NOMO-1 treated with DMSO at 0.1 percent for 48 hours (cell line): ENCODE measurements around the gene ANKRD44.
"Not testable (repeated sequence)": the region's sequence is repeated elsewhere in the genome, so short reads cannot be mapped to it uniquely, and the experiment has no call there.

Source experiments
- DNase-seq: peaks from one replicate; lab custom pipeline; 2025; ENCODE audit not compliant: unreplicated experiment; lab: John Stamatoyannopoulos, UW

Gene ANKRD44

DNA sequence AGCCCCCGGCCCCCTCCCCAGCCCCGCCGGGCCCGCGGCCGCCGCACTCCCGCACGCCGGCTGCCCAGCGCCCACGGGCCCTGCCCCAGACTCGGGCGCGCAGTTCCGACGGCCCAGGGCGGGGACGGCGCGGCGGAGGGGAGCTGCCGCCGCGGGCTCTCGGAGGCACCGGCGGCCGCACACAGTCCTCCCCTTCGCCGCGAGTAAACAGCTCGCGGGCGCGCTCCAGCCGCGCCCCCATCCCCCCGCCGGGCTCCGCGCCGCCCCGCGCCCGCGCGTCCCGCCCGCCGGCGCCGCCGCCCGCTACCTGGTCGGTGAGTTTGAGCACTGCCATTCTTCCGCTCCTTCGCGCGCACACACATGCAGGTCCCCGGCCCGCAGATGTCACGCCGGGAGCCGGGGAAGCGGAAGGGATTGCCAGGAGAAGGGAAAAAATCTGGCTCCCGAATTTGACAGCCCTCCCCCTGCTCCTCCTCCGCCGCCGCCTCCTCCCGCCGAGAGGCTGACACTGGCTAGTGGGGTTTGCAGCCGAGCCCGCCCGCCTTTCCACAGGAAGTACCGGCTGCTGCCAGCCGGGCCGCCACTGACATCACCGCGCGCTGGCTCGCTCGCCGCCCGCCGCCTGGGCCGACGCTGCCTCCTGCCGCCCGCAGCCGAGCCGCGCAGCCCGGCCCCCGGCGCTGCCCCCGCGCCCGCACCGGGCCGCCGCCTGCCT is at the start of gene ANKRD44:
TSS of gene ANKRD44 (minus strand) at position 510 of the 715 bp plus-strand sequence. CDS start at position 334, 176 bp downstream.
- peak; percentile 88 for DNase-seq

- DNase-seq = no peak
These were observed 49.3 kb upstream of the ANKRD44 start for GRCh38 chr2:197359859-197360258.

DNA sequence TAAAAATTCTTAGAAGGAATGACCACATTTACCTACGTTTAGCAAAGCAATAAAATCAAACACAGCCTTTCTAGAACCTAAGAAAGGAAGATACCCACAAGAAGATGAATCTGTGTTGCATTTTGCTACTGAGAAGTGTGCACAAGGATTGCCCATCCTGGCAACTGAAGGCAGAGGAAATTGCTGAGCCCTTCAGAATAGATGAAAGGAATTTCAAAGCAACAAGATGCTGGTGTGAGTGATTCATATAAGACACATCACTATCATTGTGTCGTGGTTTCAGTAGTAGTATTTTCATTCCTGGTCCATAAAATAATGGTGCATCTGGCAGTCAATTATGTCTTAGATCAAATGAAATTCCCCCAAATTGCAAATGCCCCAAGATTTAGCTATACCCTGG is 48.4 kb upstream of the ANKRD44 start:
- DNase-seq = no peak

DNA sequence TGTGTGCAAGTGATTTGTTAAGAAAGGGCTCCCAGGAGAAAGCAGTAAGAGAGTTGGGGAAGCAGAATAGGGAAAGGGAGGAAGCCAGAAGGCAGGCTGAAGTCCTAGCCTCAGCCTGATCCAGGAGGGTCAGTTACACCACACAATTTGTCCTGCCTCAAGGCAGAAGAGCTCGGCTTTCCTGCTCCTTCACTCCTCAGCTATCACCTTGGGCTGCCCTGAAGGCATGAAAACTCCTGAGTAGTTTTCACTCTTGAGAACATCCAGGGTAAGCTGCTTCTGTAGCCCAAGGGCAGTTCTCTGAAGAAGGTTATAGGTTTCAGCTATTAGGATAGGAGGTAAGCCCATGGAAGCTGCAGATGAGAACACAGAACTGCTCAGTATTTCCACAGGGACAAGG is 47.4 kb upstream of the ANKRD44 start:
- DNase-seq = no peak

GRCh38 chr2:197356136-197356535 is 45.6 kb upstream of the ANKRD44 start:
- DNase-seq = no peak

GRCh38 chr2:197354169-197354558 is 43.6 kb upstream of the ANKRD44 start:
- no peak for DNase-seq

- DNase-seq = no peak
These were observed 43.0 kb upstream of the ANKRD44 start for GRCh38 chr2:197353393-197354168.

GRCh38 chr2:197349699-197350098 is 39.1 kb upstream of the ANKRD44 start:
- no peak for DNase-seq

DNA sequence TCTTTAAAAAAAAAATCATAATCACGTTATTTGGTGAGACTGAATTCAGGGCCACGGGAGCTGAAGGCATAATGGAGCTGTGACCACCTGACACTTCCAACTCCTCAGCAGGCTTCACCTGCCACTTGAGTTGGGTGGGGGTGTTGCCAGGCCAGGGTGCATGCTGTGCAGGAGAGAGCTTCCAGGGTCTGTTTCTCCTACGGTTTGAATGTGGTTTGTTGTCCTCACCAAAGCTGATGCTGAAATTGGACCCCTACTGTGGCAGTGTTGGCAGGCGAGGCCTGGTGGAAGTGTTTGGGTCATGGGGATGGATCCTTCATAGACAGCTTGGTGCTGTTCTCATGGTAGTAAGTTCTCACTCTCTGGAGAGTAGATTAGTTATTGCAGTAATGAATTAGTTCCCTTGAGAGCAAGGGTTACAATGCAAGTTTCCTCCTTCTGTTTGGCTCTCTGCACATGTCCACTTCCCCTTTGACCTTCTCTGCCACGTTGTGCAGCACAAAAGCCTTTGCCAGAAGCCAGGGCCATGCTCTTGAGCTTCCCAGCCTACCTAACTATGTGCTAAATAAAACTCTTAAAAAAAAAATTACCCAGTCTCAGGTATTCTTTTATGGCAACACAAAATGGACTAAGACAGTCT is 38.3 kb upstream of the ANKRD44 start:
- DNase-seq = no peak

- DNase-seq = no peak
These were observed 35.3 kb upstream of the ANKRD44 start for GRCh38 chr2:197345846-197346370.

DNA sequence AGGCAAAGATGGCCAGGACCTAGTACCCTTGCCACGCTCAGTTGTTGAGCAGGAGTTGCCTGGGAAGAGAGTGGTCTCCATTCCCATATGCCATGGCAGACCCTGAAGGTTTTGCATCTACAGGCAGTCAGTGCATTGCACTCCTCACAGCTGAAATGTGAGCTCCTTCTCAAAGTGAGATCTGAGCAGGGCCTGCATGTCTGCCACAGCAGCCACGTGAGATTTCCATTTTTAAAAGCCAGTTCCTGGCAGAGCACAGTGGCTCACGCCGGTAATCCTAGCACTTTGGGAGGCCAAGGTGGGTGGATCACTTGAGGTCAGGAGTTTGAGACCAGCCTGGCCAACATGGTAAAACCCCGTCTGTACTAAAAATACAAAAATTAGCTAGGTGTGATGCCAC is 33.4 kb upstream of the ANKRD44 start:
- DNase-seq = not testable (repeated sequence)

GRCh38 chr2:197340591-197340990 is 30.0 kb upstream of the ANKRD44 start:
- no peak for DNase-seq

DNA sequence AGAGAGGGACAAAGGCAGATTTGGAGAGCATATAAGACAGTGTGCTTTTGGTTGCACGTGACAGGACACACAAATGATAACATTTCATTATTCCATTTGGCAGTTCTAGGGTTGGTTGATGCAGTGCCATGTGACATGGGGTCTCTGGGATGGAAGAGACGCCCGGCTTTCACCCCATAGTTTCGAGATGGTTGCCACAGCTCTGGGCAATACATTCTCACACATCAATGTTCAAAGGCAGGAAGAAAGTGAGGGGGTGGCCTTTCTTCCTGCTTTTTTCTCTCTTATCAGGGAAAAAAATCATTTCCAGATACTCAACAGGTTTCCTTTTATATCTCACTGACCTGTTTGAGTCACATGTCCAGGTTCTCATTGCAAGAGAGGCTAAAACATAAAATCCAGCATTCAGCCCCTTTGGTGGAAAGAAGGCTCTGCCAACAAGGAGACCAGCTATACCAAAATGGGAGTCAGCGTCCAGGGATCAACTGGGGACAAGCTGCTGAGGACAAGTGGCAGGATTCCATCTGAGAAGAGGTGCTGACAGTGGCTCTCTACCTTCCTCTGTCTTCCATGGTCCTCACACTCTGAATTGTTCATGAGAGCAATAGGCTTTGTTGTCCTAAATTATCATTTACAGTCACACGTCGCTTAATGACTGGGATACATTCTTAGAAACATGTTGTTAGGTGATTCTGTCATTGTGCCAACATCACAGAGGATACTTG is 29.1 kb upstream of the ANKRD44 start:
- no peak for DNase-seq

- no peak for DNase-seq
These were observed 28.4 kb upstream of the ANKRD44 start for GRCh38 chr2:197339016-197339415.

DNA sequence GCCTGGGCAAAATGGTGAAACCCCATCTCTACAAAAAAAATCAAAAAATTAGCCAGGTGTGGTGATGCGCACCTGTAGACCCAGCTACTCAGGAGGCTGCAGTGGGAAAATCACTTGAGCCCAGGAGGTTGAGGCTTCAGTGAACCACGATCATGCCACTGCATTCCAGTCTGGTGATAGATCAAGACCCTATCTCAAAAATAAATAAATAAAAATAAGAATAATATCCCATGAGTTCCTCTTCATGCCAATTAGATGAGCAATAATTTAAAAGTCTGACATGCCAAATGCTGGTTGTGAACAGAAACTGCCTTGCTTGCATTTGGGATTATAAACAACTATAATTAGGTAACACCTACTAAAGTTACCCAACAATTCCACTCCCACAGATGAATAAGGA is 22.1 kb upstream of the ANKRD44 start:
- no peak for DNase-seq

DNA sequence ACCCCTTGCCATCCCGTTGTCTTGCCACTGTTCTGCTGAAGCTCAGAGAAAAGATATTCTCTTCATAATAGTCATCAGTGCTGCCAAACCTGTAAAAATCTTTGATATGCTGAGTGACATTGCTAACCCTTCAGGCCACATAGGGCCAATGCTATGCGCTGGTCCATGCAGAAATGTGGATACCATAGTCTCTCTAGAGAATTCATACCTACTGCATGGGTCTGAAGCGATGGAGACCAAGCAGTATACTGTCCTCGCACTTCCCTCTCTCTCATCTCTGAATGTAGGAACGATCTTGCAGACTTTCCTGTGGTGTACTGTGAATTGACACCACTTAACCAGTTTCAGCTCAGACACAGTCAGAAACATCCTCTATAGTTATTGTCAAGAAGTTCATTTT is 17.9 kb upstream of the ANKRD44 start:
- no peak for DNase-seq

GRCh38 chr2:197327472-197328098 is 17.0 kb upstream of the ANKRD44 start:
- peak; percentile 13 for DNase-seq

- no peak for DNase-seq
These were observed 16.5 kb upstream of the ANKRD44 start for GRCh38 chr2:197327073-197327471.

- no peak for DNase-seq
These were observed 14.2 kb upstream of the ANKRD44 start for GRCh38 chr2:197324801-197325200.
